Gastroesophageal sphincter (tissue), 3 donors: Measurements from ENCODE around the gene SYT3.
"Not testable (repeated sequence)": the region's sequence is repeated elsewhere in the genome, so short reads cannot be mapped to it uniquely, and the experiment has no call there.

Experiments
- CTCF ChIP-seq, 4 experiments: fragments of 200-600 bp in 2 of 4; fragments of 450-650 bp in 2 of 4; sonication (generic) in 1 of 4; IDR thresholded peaks; one replicate each; pipeline ENCODE4 v1.5.1; 2017 to 2019; ENCODE audit warnings: antibody characterized with exemption in 4 of 4, mild to moderate bottlenecking in 2 of 4, moderate library complexity in 2 of 4
- POLR2A ChIP-seq, 2 donors: fragments of 450-650 bp; IDR thresholded peaks; one replicate each; pipeline ENCODE4 v1.6.1; 2017; ENCODE audit warnings: antibody characterized with exemption in 2 of 2, mild to moderate bottlenecking in 2 of 2, moderate library complexity in 1 of 2
- POLR2AphosphoS5 ChIP-seq: sonication (generic); formaldehyde crosslinking; IDR thresholded peaks from one replicate; pipeline ENCODE4 v1.6.1; 2017; ENCODE audit warnings: antibody characterized with exemption

DNA sequence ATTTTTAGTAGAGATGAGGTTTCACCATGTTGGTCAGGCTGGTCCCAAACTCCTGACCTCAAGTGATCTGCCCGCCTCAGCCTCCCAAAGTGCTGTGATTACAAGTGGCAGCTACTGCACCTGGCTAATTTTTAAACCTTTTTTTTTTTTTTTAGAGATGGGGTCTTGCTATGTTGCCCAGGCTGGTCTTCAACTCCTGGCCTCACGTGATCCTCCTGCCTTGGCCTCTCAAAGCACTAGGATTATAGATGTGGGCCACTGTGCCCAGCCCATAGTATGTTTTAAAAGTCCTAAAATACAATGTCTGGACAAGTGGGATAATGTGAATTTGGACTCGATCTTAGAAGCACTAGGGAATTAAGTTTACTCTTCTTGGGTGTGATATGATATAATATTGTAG is 62.9 kb downstream of the SYT3 start:
- not testable (repeated sequence) for TF ChIP-seq POLR2AphosphoS5; CTCF (IDR thresholded peaks at IDR 0.05); POLR2A (IDR thresholded peaks at IDR 0.05)
